OCI-LY3 (cell line): ENCODE measurements around the gene GPALPP1.

ENCODE experiments used
- EZH2phosphoT487 ChIP-seq: fragments of 200-600 bp; shearing (Covaris generic); IDR thresholded peaks from 2 replicates; pipeline ENCODE4 v1.6.1; 2018; ENCODE audit warnings: antibody characterized with exemption, mixed run types, low read depth
- TF ChIP-seq, protein P1 (sequence below): fragments of 200-600, 300-600 bp; sonication (generic); IDR thresholded peaks from 2 replicates; pipeline ENCODE4 v1.5.1; 2014; ENCODE audit warnings: antibody characterized with exemption, low read length, low read depth

DNA sequence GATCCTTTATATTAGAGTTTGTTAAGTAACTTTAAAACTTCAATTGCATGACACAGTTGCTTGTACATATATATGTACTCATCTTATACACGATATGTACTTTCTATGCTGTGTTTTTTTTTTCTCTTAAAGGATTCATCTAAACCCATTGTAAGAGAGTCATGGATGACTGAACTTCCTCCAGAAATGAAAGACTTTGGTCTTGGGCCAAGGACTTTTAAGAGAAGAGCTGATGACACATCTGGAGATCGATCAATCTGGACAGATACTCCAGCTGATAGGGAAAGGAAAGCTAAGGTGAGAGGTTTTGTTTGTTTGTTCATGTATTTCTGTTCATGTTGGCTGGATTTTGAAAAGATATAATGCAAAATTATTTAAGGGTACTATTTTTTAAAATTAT lies 26.0 kb downstream of the GPALPP1 start:
- TF ChIP-seq, protein P1, sequence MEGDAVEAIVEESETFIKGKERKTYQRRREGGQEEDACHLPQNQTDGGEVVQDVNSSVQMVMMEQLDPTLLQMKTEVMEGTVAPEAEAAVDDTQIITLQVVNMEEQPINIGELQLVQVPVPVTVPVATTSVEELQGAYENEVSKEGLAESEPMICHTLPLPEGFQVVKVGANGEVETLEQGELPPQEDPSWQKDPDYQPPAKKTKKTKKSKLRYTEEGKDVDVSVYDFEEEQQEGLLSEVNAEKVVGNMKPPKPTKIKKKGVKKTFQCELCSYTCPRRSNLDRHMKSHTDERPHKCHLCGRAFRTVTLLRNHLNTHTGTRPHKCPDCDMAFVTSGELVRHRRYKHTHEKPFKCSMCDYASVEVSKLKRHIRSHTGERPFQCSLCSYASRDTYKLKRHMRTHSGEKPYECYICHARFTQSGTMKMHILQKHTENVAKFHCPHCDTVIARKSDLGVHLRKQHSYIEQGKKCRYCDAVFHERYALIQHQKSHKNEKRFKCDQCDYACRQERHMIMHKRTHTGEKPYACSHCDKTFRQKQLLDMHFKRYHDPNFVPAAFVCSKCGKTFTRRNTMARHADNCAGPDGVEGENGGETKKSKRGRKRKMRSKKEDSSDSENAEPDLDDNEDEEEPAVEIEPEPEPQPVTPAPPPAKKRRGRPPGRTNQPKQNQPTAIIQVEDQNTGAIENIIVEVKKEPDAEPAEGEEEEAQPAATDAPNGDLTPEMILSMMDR = no peak
- TF ChIP-seq EZH2phosphoT487 = no peak
